ENCODE data around the gene STAMBP. TPM values are rescaled to one million over a fixed set of nuclear protein-coding genes. Genes with fewer than 3 reads are reported as not detected.
A peak's percentile ranks its signal among the peaks of the same experiment; 100 is the strongest.

STAMBP gene
- total and polyA plus RNA-seq, 9 of the 15 experiments (the other 6 are each of a cell fraction or from before 2014, with no cell fraction given): 36.9 to 75.2 (median 48.8) TPM

DNA sequence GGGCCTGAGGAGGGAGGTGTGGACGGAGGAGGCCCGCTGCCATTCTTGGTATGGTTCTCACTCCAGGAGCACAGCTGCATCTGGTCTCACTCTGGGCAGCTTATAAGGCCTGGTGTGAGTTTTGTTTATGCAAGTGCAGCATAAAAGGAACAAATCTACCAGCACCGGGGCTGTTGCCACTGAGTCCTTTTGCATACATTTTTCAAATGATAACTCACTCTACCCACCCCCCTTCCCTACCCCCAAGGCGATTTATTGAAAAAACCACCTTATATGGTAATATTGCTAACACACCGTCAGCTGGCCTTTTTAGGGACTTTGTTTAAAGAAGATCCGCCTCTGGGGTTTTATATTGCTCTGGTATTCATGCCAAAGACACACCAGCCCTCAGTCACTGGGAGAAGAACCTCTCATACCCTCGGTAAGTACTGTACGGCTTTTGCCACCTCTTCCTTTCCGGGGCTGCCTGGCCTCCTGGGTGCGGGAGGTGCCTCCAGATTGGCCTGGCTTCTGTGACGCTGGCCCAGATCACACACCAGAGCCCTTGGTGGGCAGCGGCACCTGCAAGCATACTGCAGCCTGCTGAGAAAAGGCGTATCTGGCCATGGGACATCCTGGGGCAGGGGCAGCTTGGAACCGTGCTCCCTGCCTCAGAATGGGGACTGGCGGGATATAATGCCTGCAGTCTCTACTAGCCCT is 64.0 kb downstream of the STAMBP start, which contains the start of gene ACTG2:
TSS of gene ACTG2 (plus strand) at position 378 of the 699 bp plus-strand sequence. CDS start 8,304 bp downstream, outside the sequence.
- in situ Hi-C loops (cut with MboI): no loop called here
- no peak for FAIRE-seq
- no peak within 1 kb of the TSS for H3K4me3 ChIP-seq

More for the DNA sequence above, 64.0 kb downstream of the STAMBP start, which contains the start of gene ACTG2:
- no peak within 1 kb of the TSS for H3K4me2 ChIP-seq (ENCODE audit: insufficient read depth, low read length)
- TF ChIP-seq ZNF316 (IDR thresholded peaks at IDR 0.05): 0 out of 2 replicates have a peak, but pooled peaks have one; percentile 14
- no peak for TF ChIP-seq THRAP3 (IDR thresholded peaks at IDR 0.05; ENCODE audit: borderline replicate concordance)
- no peak for TF ChIP-seq DACH1 (IDR thresholded peaks at IDR 0.05; ENCODE audit: partially characterized antibody)
- TF ChIP-seq, protein P1, sequence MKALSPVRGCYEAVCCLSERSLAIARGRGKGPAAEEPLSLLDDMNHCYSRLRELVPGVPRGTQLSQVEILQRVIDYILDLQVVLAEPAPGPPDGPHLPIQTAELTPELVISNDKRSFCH (CRISPR knock-in tag; IDR thresholded peaks at IDR 0.05): no peak
- TF ChIP-seq, protein P1 (tag; IDR thresholded peaks at IDR 0.05): no peak
- no peak for TF ChIP-seq ZBTB7A (IDR thresholded peaks at IDR 0.05; ENCODE audit: borderline replicate concordance, control insufficient read depth, low read depth, low read length)
- TF ChIP-seq CSDE1 (IDR thresholded peaks at IDR 0.05): no peak
- no peak for TF ChIP-seq ELF2 (CRISPR knock-in tag; IDR thresholded peaks at IDR 0.05)
- TF ChIP-seq, protein P2, sequence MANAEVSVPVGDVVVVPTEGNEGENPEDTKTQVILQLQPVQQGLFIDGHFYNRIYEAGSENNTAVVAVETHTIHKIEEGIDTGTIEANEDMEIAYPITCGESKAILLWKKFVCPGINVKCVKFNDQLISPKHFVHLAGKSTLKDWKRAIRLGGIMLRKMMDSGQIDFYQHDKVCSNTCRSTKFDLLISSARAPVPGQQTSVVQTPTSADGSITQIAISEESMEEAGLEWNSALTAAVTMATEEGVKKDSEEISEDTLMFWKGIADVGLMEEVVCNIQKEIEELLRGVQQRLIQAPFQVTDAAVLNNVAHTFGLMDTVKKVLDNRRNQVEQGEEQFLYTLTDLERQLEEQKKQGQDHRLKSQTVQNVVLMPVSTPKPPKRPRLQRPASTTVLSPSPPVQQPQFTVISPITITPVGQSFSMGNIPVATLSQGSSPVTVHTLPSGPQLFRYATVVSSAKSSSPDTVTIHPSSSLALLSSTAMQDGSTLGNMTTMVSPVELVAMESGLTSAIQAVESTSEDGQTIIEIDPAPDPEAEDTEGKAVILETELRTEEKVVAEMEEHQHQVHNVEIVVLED (CRISPR knock-in tag; IDR thresholded peaks at IDR 0.05): no peak
- no peaks in the 10 kb centered on the region; a peak in 1 of 5 replicates for H3K27me3 ChIP-seq (ENCODE audit: control insufficient read depth in 2 of 2, insufficient read depth in 2 of 2, low read length in 2 of 2)
- no peaks in the 10 kb centered on the region for H3K79me2 ChIP-seq (ENCODE audit: control insufficient read depth, insufficient read depth, low read length)
- H3K9ac ChIP-seq (ENCODE audit: insufficient read depth in 1 of 2, low read depth in 2 of 2, low read length in 2 of 2): no peak within 1 kb of the TSS; a peak in 1 of 4 replicates
- ChIA-PET CTCF (ENCODE audit: low intra/inter-chr PET ratio) (no interaction called here), POLR2A (interaction anchor here (0.6 to 0.7 kb wide), 2 partner anchors 15 to 286 kb away, joined by 3 read pairs; partner anchors contain the start of gene MOB1A)
- no TSS peak for BruUV-seq (replicated peaks)
- H3K9me1 ChIP-seq (ENCODE audit: control insufficient read depth, insufficient read depth, low read length): no peaks in the 10 kb centered on the region
- WGBS (ENCODE audit: insufficient coverage, low coverage, missing lambda C conversion rate): 31% methylated on average over 14 of the region's 15 CpGs
- no peak within 1 kb of the TSS for H3K27ac ChIP-seq (ENCODE audit: extremely low read depth, low read depth, low read length)
- DNase-seq (ENCODE audit: extremely low read depth in 1 of 4, low spot score in 3 of 4) (no peak), ATAC-seq (no peak; the same call in 2 of the 3 replicates)
- H2AFZ ChIP-seq (ENCODE audit: low read depth, low read length): 0 out of 2 replicates have a peak within 1 kb of the TSS, but pooled peaks have one; percentile 14
- H4K20me1 ChIP-seq (replicated peaks; ENCODE audit: control insufficient read depth, insufficient read depth, low read length): no peaks in the 10 kb centered on the region
- H3K4me1 ChIP-seq (replicated peaks in 1 of 2; ENCODE audit: control insufficient read depth in 2 of 2, insufficient read depth in 2 of 2, low read length in 2 of 2): peaks cover 0 to 10% of the 10 kb centered on the region in 2 experiments; a peak in 1 of 5 replicates
- intact Hi-C loops (cut with micrococcal nuclease): no loop called here
- H3K9me3 ChIP-seq (replicated peaks; ENCODE audit: control insufficient read depth, insufficient read depth, low read depth, low read length): no peaks in the 10 kb centered on the region; the same call in 1 of the 2 replicates
- no peaks in the 10 kb centered on the region for H3K36me3 ChIP-seq (ENCODE audit: control insufficient read depth, insufficient read depth, low read length)
